Parathyroid adenoma (tissue), 2 donors: ENCODE measurements around the gene CACNA1B.

Experiments used
- H2AFZ ChIP-seq: fragments of 300-600 bp; sonication (generic); one replicate; pipeline ENCODE4 v1.7.0; 2017; ENCODE audit warnings: antibody characterized with exemption, mild to moderate bottlenecking
- H3K27ac ChIP-seq: fragments of 300-600 bp; sonication (generic); one replicate; pipeline ENCODE4 v1.7.0; 2017
- H3K27me3 ChIP-seq: fragments of 300-600 bp; sonication (generic); one replicate; pipeline ENCODE4 v1.7.0; 2017; ENCODE audit warnings: low read length; ENCODE audit not compliant: control insufficient read depth, insufficient read depth
- H3K36me3 ChIP-seq: fragments of 300-600 bp; sonication (generic); one replicate; pipeline ENCODE4 v1.7.0; 2017; ENCODE audit warnings: low read length; ENCODE audit not compliant: control insufficient read depth, insufficient read depth
- H3K4me1 ChIP-seq: fragments of 300-600 bp; sonication (generic); one replicate; pipeline ENCODE4 v1.7.0; 2017; ENCODE audit warnings: control low read depth
- H3K4me2 ChIP-seq: fragments of 300-600 bp; sonication (generic); one replicate; pipeline ENCODE4 v1.7.0; 2017; ENCODE audit warnings: low read length
- H3K4me3 ChIP-seq: fragments of 300-600 bp; sonication (generic); one replicate; pipeline ENCODE4 v1.7.0; 2017; ENCODE audit warnings: low read depth, low read length
- H3K79me2 ChIP-seq: fragments of 300-600 bp; sonication (generic); one replicate; pipeline ENCODE4 v1.7.0; 2017; ENCODE audit warnings: control low read depth
- H3K9ac ChIP-seq: fragments of 300-600 bp; sonication (generic); one replicate; pipeline ENCODE4 v1.7.0; 2017; ENCODE audit warnings: mild to moderate bottlenecking
- H3K9me3 ChIP-seq: fragments of 300-600 bp; sonication (generic); one replicate; pipeline ENCODE4 v1.7.0; 2017; ENCODE audit warnings: low read length; ENCODE audit not compliant: control insufficient read depth
- TF ChIP-seq, protein P1 (sequence below): fragments of 300-600 bp; sonication (generic); IDR thresholded peaks from one replicate; pipeline ENCODE4 v1.7.0; 2017; ENCODE audit warnings: antibody characterized with exemption, mild to moderate bottlenecking
- donor health status: primary hyperparathyroidism.

The CACNA1B gene

DNA sequence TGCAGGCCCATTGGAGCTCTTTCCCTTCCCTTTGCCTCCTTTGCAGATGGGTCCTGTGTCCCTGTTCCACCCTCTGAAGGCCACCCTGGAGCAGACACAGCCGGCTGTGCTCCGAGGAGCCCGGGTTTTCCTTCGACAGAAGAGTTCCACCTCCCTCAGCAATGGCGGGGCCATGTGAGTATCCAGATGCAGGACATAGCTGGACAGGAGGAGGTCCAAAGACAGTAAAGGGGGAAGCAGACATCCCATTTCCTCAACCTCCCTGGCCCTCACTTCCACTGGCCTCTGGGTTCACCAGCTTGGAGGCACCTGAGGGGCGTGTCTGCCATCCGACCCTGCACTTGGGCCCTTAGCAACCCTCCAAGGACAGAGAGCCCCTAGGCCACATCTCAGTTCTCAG is 237.9 kb downstream of the CACNA1B start:
- H3K9me3 ChIP-seq, result no peaks in the 10 kb centered on the region
- no peak overlapping the region for H3K4me2 ChIP-seq
- H3K27ac ChIP-seq, result no peak overlapping the region
- H3K4me1 ChIP-seq, result no peaks in the 10 kb centered on the region
- H2AFZ ChIP-seq, result no peak overlapping the region
- no peak overlapping the region for H3K4me3 ChIP-seq
- H3K9ac ChIP-seq, result no peak overlapping the region
- H3K36me3 ChIP-seq, result no peaks in the 10 kb centered on the region
- no peaks in the 10 kb centered on the region for H3K79me2 ChIP-seq
- TF ChIP-seq, protein P1, sequence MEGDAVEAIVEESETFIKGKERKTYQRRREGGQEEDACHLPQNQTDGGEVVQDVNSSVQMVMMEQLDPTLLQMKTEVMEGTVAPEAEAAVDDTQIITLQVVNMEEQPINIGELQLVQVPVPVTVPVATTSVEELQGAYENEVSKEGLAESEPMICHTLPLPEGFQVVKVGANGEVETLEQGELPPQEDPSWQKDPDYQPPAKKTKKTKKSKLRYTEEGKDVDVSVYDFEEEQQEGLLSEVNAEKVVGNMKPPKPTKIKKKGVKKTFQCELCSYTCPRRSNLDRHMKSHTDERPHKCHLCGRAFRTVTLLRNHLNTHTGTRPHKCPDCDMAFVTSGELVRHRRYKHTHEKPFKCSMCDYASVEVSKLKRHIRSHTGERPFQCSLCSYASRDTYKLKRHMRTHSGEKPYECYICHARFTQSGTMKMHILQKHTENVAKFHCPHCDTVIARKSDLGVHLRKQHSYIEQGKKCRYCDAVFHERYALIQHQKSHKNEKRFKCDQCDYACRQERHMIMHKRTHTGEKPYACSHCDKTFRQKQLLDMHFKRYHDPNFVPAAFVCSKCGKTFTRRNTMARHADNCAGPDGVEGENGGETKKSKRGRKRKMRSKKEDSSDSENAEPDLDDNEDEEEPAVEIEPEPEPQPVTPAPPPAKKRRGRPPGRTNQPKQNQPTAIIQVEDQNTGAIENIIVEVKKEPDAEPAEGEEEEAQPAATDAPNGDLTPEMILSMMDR, result no peak
- no peaks in the 10 kb centered on the region for H3K27me3 ChIP-seq

DNA sequence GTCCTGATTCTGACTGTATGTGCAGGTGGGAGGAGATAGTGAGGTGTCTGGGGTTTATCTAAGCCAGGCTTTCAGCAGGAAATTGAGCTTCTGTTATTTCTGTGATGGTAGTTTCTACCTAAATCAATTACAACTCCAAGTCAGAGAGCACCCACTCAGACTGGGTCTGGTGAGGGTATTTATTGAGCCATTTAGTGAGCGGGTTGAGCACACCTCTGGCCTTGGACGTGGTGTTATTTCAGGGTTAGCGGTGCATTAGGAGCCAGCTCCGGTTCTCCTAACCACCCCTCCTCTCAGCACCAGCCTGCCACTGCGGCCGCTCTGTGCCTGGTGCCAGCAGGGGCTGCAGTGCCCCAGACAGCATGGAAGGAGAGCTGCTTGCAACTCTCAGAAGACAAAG is 238.9 kb downstream of the CACNA1B start:
- no peaks in the 10 kb centered on the region for H3K9me3 ChIP-seq
- no peaks in the 10 kb centered on the region for H3K4me1 ChIP-seq
- H3K9ac ChIP-seq, result no peak overlapping the region
- no peaks in the 10 kb centered on the region for H3K27me3 ChIP-seq
- no peak overlapping the region for H2AFZ ChIP-seq
- no peak overlapping the region for H3K4me2 ChIP-seq
- H3K79me2 ChIP-seq, result no peaks in the 10 kb centered on the region
- no peak overlapping the region for H3K4me3 ChIP-seq
- no peaks in the 10 kb centered on the region for H3K36me3 ChIP-seq
- no peak overlapping the region for H3K27ac ChIP-seq
- TF ChIP-seq, protein P1, result no peak

DNA sequence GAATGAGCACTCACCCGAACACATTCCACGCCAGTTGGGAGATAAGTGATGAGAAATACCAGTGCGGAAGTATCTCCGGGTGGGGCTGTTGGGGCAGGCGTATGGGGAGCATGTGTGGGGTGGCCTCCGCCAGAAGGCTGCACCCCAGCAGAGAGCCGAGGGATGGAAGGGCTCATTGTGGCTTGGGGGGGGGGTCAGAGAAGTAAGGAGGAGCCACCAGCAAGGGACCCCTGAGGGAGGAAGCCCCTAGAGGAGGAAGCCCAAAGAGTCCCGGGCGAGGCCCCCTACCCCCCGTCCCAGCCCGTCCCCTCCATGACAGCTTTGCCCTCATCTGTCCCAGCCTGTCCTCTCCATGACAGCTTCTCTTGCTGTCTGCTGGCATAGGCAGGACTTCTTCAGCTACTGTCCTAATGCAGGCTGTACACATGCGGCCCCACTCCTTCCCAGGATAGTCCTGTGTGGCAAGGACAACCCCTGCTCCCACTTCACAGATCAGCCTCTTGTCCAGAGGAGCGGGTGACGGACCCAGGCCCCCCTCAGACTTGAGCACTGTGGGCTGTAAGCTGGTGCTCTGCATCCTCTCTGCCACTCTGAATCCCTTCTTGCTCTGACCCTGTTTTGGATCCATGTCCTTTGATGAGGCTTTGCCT is 239.6 kb downstream of the CACNA1B start:
- H3K36me3 ChIP-seq, result no peaks in the 10 kb centered on the region
- H3K9me3 ChIP-seq, result no peaks in the 10 kb centered on the region
- H3K27me3 ChIP-seq, result no peaks in the 10 kb centered on the region
- no peaks in the 10 kb centered on the region for H3K4me1 ChIP-seq
- no peak overlapping the region for H3K4me3 ChIP-seq
- no peak overlapping the region for H3K9ac ChIP-seq
- TF ChIP-seq, protein P1, result no peak
- H2AFZ ChIP-seq, result no peak overlapping the region
- H3K4me2 ChIP-seq, result no peak overlapping the region
- no peaks in the 10 kb centered on the region for H3K79me2 ChIP-seq
- no peak overlapping the region for H3K27ac ChIP-seq

DNA sequence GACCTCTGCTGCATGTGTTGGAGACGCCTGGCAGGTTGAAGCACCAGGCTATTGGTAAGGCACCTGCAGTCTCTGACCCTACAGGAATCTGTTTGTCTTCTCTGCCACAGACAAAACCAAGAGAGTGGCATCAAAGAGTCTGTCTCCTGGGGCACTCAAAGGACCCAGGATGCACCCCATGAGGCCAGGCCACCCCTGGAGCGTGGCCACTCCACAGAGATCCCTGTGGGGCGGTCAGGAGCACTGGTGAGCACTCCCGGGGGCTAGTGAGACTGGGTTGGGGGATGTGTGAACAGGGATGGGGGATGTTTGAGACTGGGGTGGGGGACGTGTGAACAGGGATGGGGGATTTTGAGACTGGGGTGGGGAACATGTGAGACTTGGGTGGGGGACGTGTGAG is 240.3 kb downstream of the CACNA1B start:
- no peak overlapping the region for H3K4me2 ChIP-seq
- no peak overlapping the region for H2AFZ ChIP-seq
- no peaks in the 10 kb centered on the region for H3K27me3 ChIP-seq
- no peaks in the 10 kb centered on the region for H3K9me3 ChIP-seq
- no peak overlapping the region for H3K9ac ChIP-seq
- no peak overlapping the region for H3K4me3 ChIP-seq
- no peaks in the 10 kb centered on the region for H3K36me3 ChIP-seq
- H3K27ac ChIP-seq, result no peak overlapping the region
- TF ChIP-seq, protein P1, result no peak
- H3K4me1 ChIP-seq, result no peaks in the 10 kb centered on the region
- H3K79me2 ChIP-seq, result no peaks in the 10 kb centered on the region

DNA sequence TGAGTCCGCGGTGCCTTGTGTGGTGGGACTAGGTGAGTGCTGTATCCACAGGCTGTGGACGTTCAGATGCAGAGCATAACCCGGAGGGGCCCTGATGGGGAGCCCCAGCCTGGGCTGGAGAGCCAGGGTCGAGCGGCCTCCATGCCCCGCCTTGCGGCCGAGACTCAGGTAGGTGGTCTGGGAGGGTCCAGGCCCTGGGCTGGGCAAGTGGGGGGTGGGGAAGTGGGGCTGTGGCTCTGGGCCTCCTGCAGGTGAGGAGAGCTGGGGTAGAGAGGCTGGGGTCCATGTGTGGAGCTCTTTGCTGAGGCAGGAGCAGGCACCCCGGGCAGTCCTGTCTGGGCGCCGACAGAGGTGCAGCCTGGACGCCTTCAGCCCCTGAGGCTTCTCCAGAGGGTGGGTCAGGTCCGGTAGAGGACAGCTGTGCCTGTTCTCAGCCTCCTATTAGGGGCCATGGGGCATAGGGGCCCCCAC is 241.1 kb downstream of the CACNA1B start:
- Histone ChIP-seq H3K9me3 (no peaks in the 10 kb centered on the region), H3K36me3 (no peaks in the 10 kb centered on the region), H3K4me2 (no peak overlapping the region), H3K27me3 (no peaks in the 10 kb centered on the region), H3K4me1 (no peaks in the 10 kb centered on the region), H3K79me2 (no peaks in the 10 kb centered on the region), H3K27ac (no peak overlapping the region), H3K9ac (no peak overlapping the region), H3K4me3 (no peak overlapping the region), H2AFZ (no peak overlapping the region)
- TF ChIP-seq, protein P1, result no peak
